Measurements from ENCODE around the gene YIF1A. TPM values are rescaled to one million over a fixed set of nuclear protein-coding genes. Genes with fewer than 3 reads are reported as not detected.
"Not testable (repeated sequence)": the region's sequence is repeated elsewhere in the genome, so short reads cannot be mapped to it uniquely, and the experiment has no call there.

Gene YIF1A
- total and polyA plus RNA-seq, 2 experiments from 2014 or later: 132 to 265 TPM

GRCh38 chr11:66279092-66279734, 9.7 kb downstream of the YIF1A start:
- Histone ChIP-seq H3K79me2 (no peaks in the 10 kb centered on the region), H3K4me1 (ENCODE audit: insufficient read depth) (peaks cover 9% of the 10 kb centered on the region), H2AFZ (no peak overlapping the region), H3K27me3 (no peaks in the 10 kb centered on the region), H3K27ac (no peak overlapping the region), H3K4me2 (no peak overlapping the region), H3K9me3 (ENCODE audit: low read depth) (no peaks in the 10 kb centered on the region), H3K9me2 (replicated peaks; ENCODE audit: insufficient read depth) (no peaks in the 10 kb centered on the region), H3K4me3 (no peak overlapping the region), H3K36me3 (replicated peaks; ENCODE audit: insufficient read depth, low read depth) (no peaks in the 10 kb centered on the region), H4K20me1 (ENCODE audit: insufficient read depth, poor library complexity, severe bottlenecking) (peaks cover 3% of the 10 kb centered on the region)
- WGBS (ENCODE audit: low lambda C conversion rate, missing lambda C conversion rate): 59% methylated on average over 8 of the region's 15 CpGs
- no peak for DNase-seq (ENCODE audit: low spot score)
- TF ChIP-seq CTCF (IDR thresholded peaks at IDR 0.05; ENCODE audit: poor library complexity): no peak
- TF ChIP-seq EZH2phosphoT487 (IDR thresholded peaks at IDR 0.05; ENCODE audit: low read depth, severe bottlenecking, unreplicated experiment): no peak
- TF ChIP-seq EZH2 (IDR thresholded peaks at IDR 0.05; ENCODE audit: borderline replicate concordance): no peak

GRCh38 chr11:66278363-66279091, 10.4 kb downstream of the YIF1A start:
- H2AFZ ChIP-seq: no peak overlapping the region
- no peak overlapping the region for H3K27ac ChIP-seq
- TF ChIP-seq EZH2phosphoT487 (IDR thresholded peaks at IDR 0.05; ENCODE audit: low read depth, severe bottlenecking, unreplicated experiment): no peak
- TF ChIP-seq CTCF (IDR thresholded peaks at IDR 0.05; ENCODE audit: poor library complexity): no peak
- TF ChIP-seq EZH2 (IDR thresholded peaks at IDR 0.05; ENCODE audit: borderline replicate concordance): no peak
- no peaks in the 10 kb centered on the region for H3K79me2 ChIP-seq
- peaks cover 9% of the 10 kb centered on the region for H3K4me1 ChIP-seq (ENCODE audit: insufficient read depth)
- no peak overlapping the region for H3K4me3 ChIP-seq
- no peaks in the 10 kb centered on the region for H3K9me2 ChIP-seq (replicated peaks; ENCODE audit: insufficient read depth)
- H3K9me3 ChIP-seq (ENCODE audit: low read depth): no peaks in the 10 kb centered on the region
- peak overlapping the region; percentile 80 for H3K4me2 ChIP-seq
- no peaks in the 10 kb centered on the region for H3K36me3 ChIP-seq (replicated peaks; ENCODE audit: insufficient read depth, low read depth)
- H3K27me3 ChIP-seq: no peaks in the 10 kb centered on the region
- H4K20me1 ChIP-seq (ENCODE audit: insufficient read depth, poor library complexity, severe bottlenecking): peaks cover 3% of the 10 kb centered on the region
- no peak for DNase-seq (ENCODE audit: low spot score)
- 3% methylated on average over 23 of the region's 45 CpGs for WGBS (ENCODE audit: low lambda C conversion rate, missing lambda C conversion rate)

GRCh38 chr11:66277471-66278362, 11.2 kb downstream of the YIF1A start, which contains the start of gene CNIH2:
CNIH2 (plus strand) TSS chr11:66278175; CDS start chr11:66278457, 282 bp downstream.
- no peaks in the 10 kb centered on the region for H3K9me2 ChIP-seq (replicated peaks; ENCODE audit: insufficient read depth)
- H3K27ac ChIP-seq: no peak within 1 kb of the TSS
- no peaks in the 10 kb centered on the region for H3K27me3 ChIP-seq
- no peak within 1 kb of the TSS for H2AFZ ChIP-seq
- no peaks in the 10 kb centered on the region for H3K36me3 ChIP-seq (replicated peaks; ENCODE audit: insufficient read depth, low read depth)
- peak within 1 kb of the TSS; percentile 27 for H3K4me3 ChIP-seq
- H3K79me2 ChIP-seq: no peaks in the 10 kb centered on the region
- no peak for TF ChIP-seq EZH2 (IDR thresholded peaks at IDR 0.05; ENCODE audit: borderline replicate concordance)
- no peak for TF ChIP-seq CTCF (IDR thresholded peaks at IDR 0.05; ENCODE audit: poor library complexity)
- no peak for TF ChIP-seq EZH2phosphoT487 (IDR thresholded peaks at IDR 0.05; ENCODE audit: low read depth, severe bottlenecking, unreplicated experiment)
- peaks cover 3% of the 10 kb centered on the region for H4K20me1 ChIP-seq (ENCODE audit: insufficient read depth, poor library complexity, severe bottlenecking)
- no peaks in the 10 kb centered on the region for H3K9me3 ChIP-seq (ENCODE audit: low read depth)
- H3K4me1 ChIP-seq (ENCODE audit: insufficient read depth): peaks cover 9% of the 10 kb centered on the region
- peak within 1 kb of the TSS; percentile 94 for H3K4me2 ChIP-seq
- 14% methylated on average over 19 of the region's 84 CpGs for WGBS (ENCODE audit: low lambda C conversion rate, missing lambda C conversion rate)
- DNase-seq (ENCODE audit: low spot score): peak; percentile 68

GRCh38 chr11:66277064-66277463, 11.9 kb downstream of the YIF1A start:
- H3K79me2 ChIP-seq; H3K36me3 ChIP-seq (replicated peaks; ENCODE audit: insufficient read depth, low read depth); H3K4me1 ChIP-seq (ENCODE audit: insufficient read depth); H3K27me3 ChIP-seq; H3K27ac ChIP-seq; H3K4me3 ChIP-seq; H3K9me2 ChIP-seq (replicated peaks; ENCODE audit: insufficient read depth); DNase-seq (ENCODE audit: low spot score); H4K20me1 ChIP-seq (ENCODE audit: insufficient read depth, poor library complexity, severe bottlenecking); H3K9me3 ChIP-seq (ENCODE audit: low read depth); H2AFZ ChIP-seq: not testable (repeated sequence)
- peak overlapping the region; percentile 94 for H3K4me2 ChIP-seq
- 70% methylated on average over 4 of the region's 4 CpGs for WGBS (ENCODE audit: low lambda C conversion rate, missing lambda C conversion rate)

- not testable (repeated sequence) for H2AFZ ChIP-seq; H3K4me1 ChIP-seq (ENCODE audit: insufficient read depth); H3K9me3 ChIP-seq (ENCODE audit: low read depth); H3K4me2 ChIP-seq; H3K9me2 ChIP-seq (replicated peaks; ENCODE audit: insufficient read depth); H3K27ac ChIP-seq; H3K79me2 ChIP-seq; H3K4me3 ChIP-seq; H3K36me3 ChIP-seq (replicated peaks; ENCODE audit: insufficient read depth, low read depth); H4K20me1 ChIP-seq (ENCODE audit: insufficient read depth, poor library complexity, severe bottlenecking); H3K27me3 ChIP-seq; DNase-seq (ENCODE audit: low spot score)
- WGBS (ENCODE audit: low lambda C conversion rate, missing lambda C conversion rate): 91% methylated on average over 9 of the region's 13 CpGs
These were observed 12.3 kb downstream of the YIF1A start for GRCh38 chr11:66276619-66277018.

All from hepatocyte (in vitro differentiated cells).